Fibroblast of the aortic adventitia (primary cell): ENCODE data around the gene MEFV. TPM values are rescaled to one million over a fixed set of nuclear protein-coding genes. Genes with fewer than 3 reads are reported as not detected.

ENCODE experiments used
- DNase-seq: peaks from one replicate; pipeline ENCODE4 v3.0.0-alpha.2; 2010; ENCODE audit warnings: low read depth
- H3K4me3 ChIP-seq: 2 replicates; pipeline ENCODE4 v1.5.1; 2011; ENCODE audit warnings: low read depth, mild to moderate bottlenecking, control low read depth, low read length, moderate library complexity
- CTCF ChIP-seq: IDR thresholded peaks from 2 replicates; pipeline ENCODE4 v1.5.1; 2011; ENCODE audit warnings: mild to moderate bottlenecking, low read length, control low read depth, inconsistent platforms; ENCODE audit not compliant: insufficient read depth
- total RNA-seq: library from RNA; depleted of rRNA; stranded (reverse); fragments of >200 nt; gene quantifications from 2 replicates; pipeline ENCODE4 v1.2.3, GENCODE V29; 2012; ENCODE audit warnings: low replicate concordance

The MEFV gene
- total RNA-seq, 1 donor, result under 0.01 TPM

- H3K4me3 ChIP-seq, result no peak overlapping the region
- no peak for TF ChIP-seq CTCF
- no peak for DNase-seq
Measured at GRCh38 chr16:3192476-3193019, 63.9 kb downstream of the MEFV start.

Other genes with a start within 250 kb of the MEFV start
- not detected in 2 replicates for gene CLDN9, start 243.7 kb downstream of the MEFV start, total RNA-seq
- gene CLDN6, start 238.4 kb downstream of the MEFV start, total RNA-seq, result 1.1 TPM in 1 of 2 replicates, not detected in the other
- gene TNFRSF12A, start 236.3 kb downstream of the MEFV start, total RNA-seq, result 26.7 and 124 TPM in 2 replicates
- gene HCFC1R1, start 232.7 kb downstream of the MEFV start, total RNA-seq, result 40.6 and 45.6 TPM in 2 replicates
- gene THOC6, start 232.6 kb downstream of the MEFV start, total RNA-seq, result 16.3 and 30.2 TPM in 2 replicates
- gene BICDL2, start 219.7 kb downstream of the MEFV start, total RNA-seq, result not detected in 2 replicates
- gene MMP25, start 210.1 kb downstream of the MEFV start, total RNA-seq, result not detected in 2 replicates
- gene IL32, start 191.0 kb downstream of the MEFV start, total RNA-seq, result 7.6 and 7.8 TPM in 2 replicates
- not detected in 2 replicates for gene ZSCAN10, start 157.3 kb downstream of the MEFV start, total RNA-seq
- gene ZNF205, start 144.0 kb downstream of the MEFV start, total RNA-seq, result 12.3 and 14.7 TPM in 2 replicates
- gene ZNF213, start 121.6 kb downstream of the MEFV start, total RNA-seq, result 6.9 and 7.0 TPM in 2 replicates
- gene OR1F1, start 68.4 kb downstream of the MEFV start, total RNA-seq, result not detected in 2 replicates
- 6.6 and 9.7 TPM in 2 replicates for gene ZNF200, start 21.5 kb downstream of the MEFV start, total RNA-seq
- 30.6 and 95.5 TPM in 2 replicates for gene ZNF263, start 26.9 kb upstream of the MEFV start, total RNA-seq
- 1.9 and 6.4 TPM in 2 replicates for gene TIGD7, start 48.8 kb upstream of the MEFV start, total RNA-seq
- gene ZNF75A, start 48.9 kb upstream of the MEFV start, total RNA-seq, result 14.6 and 23.6 TPM in 2 replicates
- gene OR2C1, start 99.3 kb upstream of the MEFV start, total RNA-seq, result 0.09 TPM in 1 of 2 replicates, not detected in the other
- 9.0 and 12.7 TPM in 2 replicates for gene ZSCAN32, start 144.4 kb upstream of the MEFV start, total RNA-seq
- gene ZNF174, start 144.6 kb upstream of the MEFV start, total RNA-seq, result 8.0 TPM in 2 replicates
- 2.5 and 2.8 TPM in 2 replicates for gene ZNF597, start 186.9 kb upstream of the MEFV start, total RNA-seq
- 13.0 and 16.6 TPM in 2 replicates for gene NAA60, start 187.0 kb upstream of the MEFV start, total RNA-seq
- not detected in 2 replicates for gene C16orf90, start 238.9 kb upstream of the MEFV start, total RNA-seq
- gene CLUAP1, start 244.4 kb upstream of the MEFV start, total RNA-seq, result 20.9 and 105 TPM in 2 replicates